Stimulated activated memory B cell treated with anti-CD40 and anti-IgM and Interleukin-4, amounts not matched to agents 10 μg/mL and 1 μg/mL and 100 μg/mL, for 72 hours (primary cell): ENCODE data around the gene SZT2.

Experiments used
- ATAC-seq: fragments of 150-1000 bp; cut with Tn5 transposase; 2 replicates; pipeline ENCODE4 v1.10.0; 2021
- H3K27ac Mint-ChIP-seq: one replicate; pipeline ENCODE4 v1.8.0; 2022; ENCODE audit warnings: mild to moderate bottlenecking, mixed read lengths
- H3K27me3 Mint-ChIP-seq: one replicate; pipeline ENCODE4 v1.8.0; 2022; ENCODE audit warnings: mixed read lengths
- H3K36me3 Mint-ChIP-seq: one replicate; pipeline ENCODE4 v1.8.0; 2022; ENCODE audit warnings: mixed read lengths
- H3K4me1 Mint-ChIP-seq: one replicate; pipeline ENCODE4 v1.8.0; 2022; ENCODE audit warnings: mixed read lengths
- H3K4me3 Mint-ChIP-seq: one replicate; pipeline ENCODE4 v1.8.0; 2022; ENCODE audit warnings: mild to moderate bottlenecking, moderate library complexity, mixed read lengths
- H3K9me3 Mint-ChIP-seq: one replicate; pipeline ENCODE4 v1.8.0; 2022; ENCODE audit warnings: mixed read lengths

SZT2 gene

GRCh38 chr1:43437031-43437973 lies 47.6 kb downstream of the SZT2 start:
- H3K9me3 Mint-ChIP-seq = no peaks in the 10 kb centered on the region
- no peak overlapping the region for H3K27ac Mint-ChIP-seq
- H3K4me1 Mint-ChIP-seq = no peaks in the 10 kb centered on the region
- H3K27me3 Mint-ChIP-seq = no peaks in the 10 kb centered on the region
- H3K4me3 Mint-ChIP-seq = no peak overlapping the region
- ATAC-seq = no peak
- H3K36me3 Mint-ChIP-seq = peaks cover 67% of the 10 kb centered on the region

- H3K27ac Mint-ChIP-seq = no peak overlapping the region
- ATAC-seq = no peak
- H3K4me3 Mint-ChIP-seq = no peak overlapping the region
- peaks cover 66% of the 10 kb centered on the region for H3K36me3 Mint-ChIP-seq
- no peaks in the 10 kb centered on the region for H3K9me3 Mint-ChIP-seq
- no peaks in the 10 kb centered on the region for H3K4me1 Mint-ChIP-seq
- no peaks in the 10 kb centered on the region for H3K27me3 Mint-ChIP-seq
These were observed 48.3 kb downstream of the SZT2 start for GRCh38 chr1:43438006-43438405.

GRCh38 chr1:43438576-43438952 lies 48.9 kb downstream of the SZT2 start:
- H3K9me3 Mint-ChIP-seq = no peaks in the 10 kb centered on the region
- H3K36me3 Mint-ChIP-seq = peaks cover 66% of the 10 kb centered on the region
- no peaks in the 10 kb centered on the region for H3K4me1 Mint-ChIP-seq
- no peaks in the 10 kb centered on the region for H3K27me3 Mint-ChIP-seq
- no peak overlapping the region for H3K27ac Mint-ChIP-seq
- no peak overlapping the region for H3K4me3 Mint-ChIP-seq
- ATAC-seq = no peak

GRCh38 chr1:43438953-43439581 lies 49.4 kb downstream of the SZT2 start:
- Mint-ChIP-seq H3K4me3 (no peak overlapping the region), H3K27ac (no peak overlapping the region), H3K4me1 (no peaks in the 10 kb centered on the region), H3K27me3 (no peaks in the 10 kb centered on the region), H3K9me3 (no peaks in the 10 kb centered on the region), H3K36me3 (peaks cover 65% of the 10 kb centered on the region)
- no peak for ATAC-seq

- no peaks in the 10 kb centered on the region for H3K9me3 Mint-ChIP-seq
- no peak overlapping the region for H3K27ac Mint-ChIP-seq
- H3K27me3 Mint-ChIP-seq = no peaks in the 10 kb centered on the region
- peaks cover 67% of the 10 kb centered on the region for H3K36me3 Mint-ChIP-seq
- H3K4me1 Mint-ChIP-seq = no peaks in the 10 kb centered on the region
- no peak overlapping the region for H3K4me3 Mint-ChIP-seq
- no peak for ATAC-seq
These were observed 50.1 kb downstream of the SZT2 start for GRCh38 chr1:43439781-43440180.

GRCh38 chr1:43440358-43440757 lies 50.7 kb downstream of the SZT2 start:
- Mint-ChIP-seq H3K4me1 (no peaks in the 10 kb centered on the region), H3K27me3 (no peaks in the 10 kb centered on the region), H3K9me3 (no peaks in the 10 kb centered on the region), H3K27ac (no peak overlapping the region), H3K4me3 (no peak overlapping the region), H3K36me3 (peaks cover 68% of the 10 kb centered on the region)
- no peak for ATAC-seq

GRCh38 chr1:43441166-43441893 lies 51.6 kb downstream of the SZT2 start:
- no peak for ATAC-seq
- Mint-ChIP-seq H3K36me3 (peaks cover 74% of the 10 kb centered on the region), H3K9me3 (no peaks in the 10 kb centered on the region), H3K27ac (no peak overlapping the region), H3K27me3 (no peaks in the 10 kb centered on the region), H3K4me3 (no peak overlapping the region), H3K4me1 (no peaks in the 10 kb centered on the region)

GRCh38 chr1:43441894-43442637 lies 52.4 kb downstream of the SZT2 start:
- H3K4me3 Mint-ChIP-seq = no peak overlapping the region
- no peak for ATAC-seq
- peaks cover 79% of the 10 kb centered on the region for H3K36me3 Mint-ChIP-seq
- no peaks in the 10 kb centered on the region for H3K27me3 Mint-ChIP-seq
- H3K9me3 Mint-ChIP-seq = no peaks in the 10 kb centered on the region
- no peaks in the 10 kb centered on the region for H3K4me1 Mint-ChIP-seq
- H3K27ac Mint-ChIP-seq = no peak overlapping the region

- H3K4me3 Mint-ChIP-seq = no peak overlapping the region
- H3K4me1 Mint-ChIP-seq = no peaks in the 10 kb centered on the region
- peaks cover 79% of the 10 kb centered on the region for H3K36me3 Mint-ChIP-seq
- H3K27ac Mint-ChIP-seq = no peak overlapping the region
- H3K27me3 Mint-ChIP-seq = no peaks in the 10 kb centered on the region
- no peak for ATAC-seq
- H3K9me3 Mint-ChIP-seq = no peaks in the 10 kb centered on the region
These were observed 53.1 kb downstream of the SZT2 start for GRCh38 chr1:43442756-43443155.

GRCh38 chr1:43443197-43443946 lies 53.7 kb downstream of the SZT2 start:
- Mint-ChIP-seq H3K36me3 (peaks cover 76% of the 10 kb centered on the region), H3K27ac (no peak overlapping the region), H3K9me3 (no peaks in the 10 kb centered on the region), H3K27me3 (no peaks in the 10 kb centered on the region), H3K4me3 (no peak overlapping the region), H3K4me1 (no peaks in the 10 kb centered on the region)
- no peak for ATAC-seq

- Mint-ChIP-seq H3K4me1 (no peaks in the 10 kb centered on the region), H3K36me3 (peaks cover 77% of the 10 kb centered on the region), H3K4me3 (no peak overlapping the region), H3K27me3 (no peaks in the 10 kb centered on the region), H3K27ac (no peak overlapping the region), H3K9me3 (no peaks in the 10 kb centered on the region)
- ATAC-seq = no peak
These were observed 54.6 kb downstream of the SZT2 start for GRCh38 chr1:43444151-43444828.

- Mint-ChIP-seq H3K36me3 (peaks cover 74% of the 10 kb centered on the region), H3K9me3 (no peaks in the 10 kb centered on the region), H3K27ac (no peak overlapping the region), H3K27me3 (no peaks in the 10 kb centered on the region), H3K4me1 (no peaks in the 10 kb centered on the region), H3K4me3 (no peak overlapping the region)
- no peak for ATAC-seq
These were observed 55.1 kb downstream of the SZT2 start for GRCh38 chr1:43444836-43445235.

GRCh38 chr1:43445606-43446387 lies 56.1 kb downstream of the SZT2 start:
- Mint-ChIP-seq H3K9me3 (no peaks in the 10 kb centered on the region), H3K27me3 (no peaks in the 10 kb centered on the region), H3K36me3 (peaks cover 74% of the 10 kb centered on the region), H3K4me3 (no peak overlapping the region), H3K27ac (no peak overlapping the region), H3K4me1 (no peaks in the 10 kb centered on the region)
- no peak for ATAC-seq
